Body of pancreas (tissue), 4 donors: ENCODE measurements around the gene PPARA. TPM values are rescaled to one million over a fixed set of nuclear protein-coding genes. Genes with fewer than 3 reads are reported as not detected.

Source experiments
- ATAC-seq: fragments of 150-250 bp; one replicate; pipeline ENCODE4 v1.9.1; 2016
- DNase-seq, 4 donors: peaks; one replicate each; pipeline ENCODE4 v3.0.0-alpha.2; 2019
- H3K27ac ChIP-seq, 4 donors: fragments of 200-600 bp; sonication (generic); 1 replicate in 3 of 4; 2 replicates in 1 of 4; pipeline versions ENCODE4 v1.5.1 to v1.6.1; 2016 to 2019; ENCODE audit warnings: mild to moderate bottlenecking in 1 of 4, mixed read lengths in 1 of 4, moderate library complexity in 1 of 4
- H3K27me3 ChIP-seq, 2 donors: fragments of 200-600 bp; sonication (generic); one replicate each; pipeline ENCODE4 v1.6.0; 2016; ENCODE audit warnings: mild to moderate bottlenecking in 1 of 2
- H3K36me3 ChIP-seq, 2 donors: fragments of 200-600 bp; sonication (generic); replicated peaks in 1 of 2; 2 replicates each; pipeline ENCODE4 v1.5.1; 2016; ENCODE audit warnings: low read depth in 2 of 2; ENCODE audit not compliant: insufficient read depth in 1 of 2
- H3K4me1 ChIP-seq: fragments of 200-600 bp; sonication (generic); one replicate; pipeline ENCODE4 v1.6.0; 2016
- H3K4me3 ChIP-seq, 2 donors: fragments of 200-600 bp; sonication (generic); 1 replicate in 1 of 2; 2 replicates in 1 of 2; pipeline ENCODE4 v1.5.1; 2016 to 2019
- H3K9me3 ChIP-seq, 3 donors: fragments of 200-600 bp; sonication (generic); 1 replicate in 2 of 3; 2 replicates in 1 of 3; pipeline ENCODE4 v1.5.1; 2016
- POLR2A ChIP-seq, 3 donors: fragments of 450-650 bp; IDR thresholded peaks; one replicate each; pipeline ENCODE4 v1.6.1; 2016; ENCODE audit warnings: antibody characterized with exemption in 3 of 3, mild to moderate bottlenecking in 2 of 3
- WGBS, 2 donors: methylation state at CpG; one replicate each; pipeline ENCODE4 v1.1.5; 2017; 5-methylcytosine and 5-hydroxymethylcytosine counted together
- intact Hi-C: fragments of 100-400 bp; cut with DNase I; formaldehyde crosslinking; loops from one replicate; pipeline ENCODE4 v1.15.1; 2023
- total RNA-seq, 2 donors: library from RNA; depleted of rRNA; stranded (reverse); fragments of >200 nt; gene quantifications; one replicate each; pipeline ENCODE4 v1.1.0, GENCODE V29; 2016
- TF ChIP-seq, protein P1 (sequence below), 7 experiments: fragments of 450-650 bp in 4 of 7; fragments of 200-600 bp in 3 of 7; sonication (generic) in 3 of 7; IDR thresholded peaks; one replicate each; pipeline ENCODE4 v1.5.1; 2016 to 2019; ENCODE audit warnings: antibody characterized with exemption in 7 of 7

The PPARA gene
- total RNA-seq, 2 donors from 2014 or later = 15.8 to 19.8 TPM

DNA sequence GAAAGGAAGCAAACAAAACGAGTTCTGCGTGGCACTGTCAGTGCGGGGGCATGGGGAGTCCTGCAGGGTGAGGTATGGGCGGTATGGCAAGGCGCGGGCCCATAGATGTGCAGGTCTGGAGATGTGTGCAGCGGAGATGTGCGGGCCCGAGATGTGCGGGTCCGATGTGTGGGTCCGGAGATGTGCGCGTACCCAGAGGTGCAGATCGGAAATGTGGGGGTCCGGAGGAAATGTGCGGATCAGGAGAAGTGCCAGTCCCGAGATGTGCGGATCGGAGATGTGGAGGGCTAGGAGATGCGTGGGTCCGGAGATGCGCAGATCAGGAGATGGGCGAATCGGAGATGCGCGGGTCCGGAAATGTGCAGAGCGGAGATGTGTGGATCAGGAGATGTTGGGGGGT, 63.8 kb downstream of the PPARA start:
- Histone ChIP-seq H3K4me1 (no peaks in the 10 kb centered on the region), H3K4me3 (no peak overlapping the region), H3K36me3 (peaks cover 0 to 12% of the 10 kb centered on the region in 2 donors), H3K27ac (no peak overlapping the region), H3K9me3 (peaks cover 0 to 6% (median 0%) of the 10 kb centered on the region in 3 donors), H3K27me3 (no peaks in the 10 kb centered on the region)
- no peak for ATAC-seq
- intact Hi-C loops = no loop called here
- WGBS, 2 donors = 96 to 97% methylated on average over 29 of the region's 29 CpGs
- DNase-seq = no peak
- TF ChIP-seq POLR2A (IDR thresholded peaks at IDR 0.05) = no peak
- TF ChIP-seq, protein P1, sequence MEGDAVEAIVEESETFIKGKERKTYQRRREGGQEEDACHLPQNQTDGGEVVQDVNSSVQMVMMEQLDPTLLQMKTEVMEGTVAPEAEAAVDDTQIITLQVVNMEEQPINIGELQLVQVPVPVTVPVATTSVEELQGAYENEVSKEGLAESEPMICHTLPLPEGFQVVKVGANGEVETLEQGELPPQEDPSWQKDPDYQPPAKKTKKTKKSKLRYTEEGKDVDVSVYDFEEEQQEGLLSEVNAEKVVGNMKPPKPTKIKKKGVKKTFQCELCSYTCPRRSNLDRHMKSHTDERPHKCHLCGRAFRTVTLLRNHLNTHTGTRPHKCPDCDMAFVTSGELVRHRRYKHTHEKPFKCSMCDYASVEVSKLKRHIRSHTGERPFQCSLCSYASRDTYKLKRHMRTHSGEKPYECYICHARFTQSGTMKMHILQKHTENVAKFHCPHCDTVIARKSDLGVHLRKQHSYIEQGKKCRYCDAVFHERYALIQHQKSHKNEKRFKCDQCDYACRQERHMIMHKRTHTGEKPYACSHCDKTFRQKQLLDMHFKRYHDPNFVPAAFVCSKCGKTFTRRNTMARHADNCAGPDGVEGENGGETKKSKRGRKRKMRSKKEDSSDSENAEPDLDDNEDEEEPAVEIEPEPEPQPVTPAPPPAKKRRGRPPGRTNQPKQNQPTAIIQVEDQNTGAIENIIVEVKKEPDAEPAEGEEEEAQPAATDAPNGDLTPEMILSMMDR (IDR thresholded peaks at IDR 0.05) = no peak

DNA sequence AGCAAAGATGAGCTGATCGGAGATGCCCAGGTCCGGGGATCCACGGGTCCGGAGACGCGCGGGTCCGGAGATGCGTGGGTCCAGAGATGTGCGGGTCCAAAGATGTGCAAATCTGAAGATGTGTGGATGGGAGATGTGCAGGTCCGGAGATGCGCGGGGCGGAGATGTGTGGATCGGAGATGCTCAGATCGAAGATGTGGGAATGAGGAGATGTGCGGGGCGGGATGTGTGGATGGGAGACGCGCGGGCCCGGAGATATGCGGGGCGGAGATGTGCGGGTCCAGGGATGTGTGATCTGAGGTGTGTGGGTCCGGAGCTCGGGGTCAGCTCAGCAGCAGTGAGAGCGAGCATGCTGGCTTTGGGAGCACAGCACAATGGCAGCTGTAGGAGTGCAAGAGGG, 64.3 kb downstream of the PPARA start:
- intact Hi-C loops = no loop called here
- Histone ChIP-seq H3K4me1 (no peaks in the 10 kb centered on the region), H3K27ac (no peak overlapping the region), H3K36me3 (peaks cover 0 to 12% of the 10 kb centered on the region in 2 donors), H3K9me3 (peaks cover 0 to 1% (median 0%) of the 10 kb centered on the region in 3 donors), H3K4me3 (no peak overlapping the region), H3K27me3 (no peaks in the 10 kb centered on the region)
- no peak for DNase-seq
- WGBS, 2 donors = 94 to 96% methylated on average over 28 of the region's 28 CpGs
- TF ChIP-seq, protein P1 (IDR thresholded peaks at IDR 0.05) = no peak
- no peak for TF ChIP-seq POLR2A (IDR thresholded peaks at IDR 0.05)
- ATAC-seq = no peak

DNA sequence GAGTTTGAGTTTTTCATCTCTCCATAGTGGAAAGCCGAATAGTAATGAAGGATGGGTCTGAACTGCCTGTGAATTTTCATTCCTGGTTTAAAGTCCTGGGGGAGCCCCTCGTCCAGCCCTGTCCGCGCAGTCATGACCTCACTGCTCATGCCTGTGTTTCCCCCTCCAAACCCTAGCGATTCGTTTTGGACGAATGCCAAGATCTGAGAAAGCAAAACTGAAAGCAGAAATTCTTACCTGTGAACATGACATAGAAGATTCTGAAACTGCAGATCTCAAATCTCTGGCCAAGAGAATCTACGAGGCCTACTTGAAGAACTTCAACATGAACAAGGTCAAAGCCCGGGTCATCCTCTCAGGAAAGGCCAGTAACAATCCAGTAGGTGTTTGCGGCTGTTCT, 69.3 kb downstream of the PPARA start:
- H3K4me1 ChIP-seq = no peaks in the 10 kb centered on the region
- DNase-seq (no peak), ATAC-seq (no peak)
- H3K4me3 ChIP-seq = no peak overlapping the region
- no peaks in the 10 kb centered on the region for H3K27me3 ChIP-seq
- peaks cover 0 to 15% of the 10 kb centered on the region in 2 donors for H3K36me3 ChIP-seq
- no peaks in the 10 kb centered on the region for H3K9me3 ChIP-seq
- TF ChIP-seq, protein P1 (IDR thresholded peaks at IDR 0.05) = no peak
- TF ChIP-seq POLR2A (IDR thresholded peaks at IDR 0.05) = no peak
- intact Hi-C loops = no loop called here
- WGBS, 2 donors = 75 to 76% methylated on average over 10 of the region's 10 CpGs
- no peak overlapping the region for H3K27ac ChIP-seq

DNA sequence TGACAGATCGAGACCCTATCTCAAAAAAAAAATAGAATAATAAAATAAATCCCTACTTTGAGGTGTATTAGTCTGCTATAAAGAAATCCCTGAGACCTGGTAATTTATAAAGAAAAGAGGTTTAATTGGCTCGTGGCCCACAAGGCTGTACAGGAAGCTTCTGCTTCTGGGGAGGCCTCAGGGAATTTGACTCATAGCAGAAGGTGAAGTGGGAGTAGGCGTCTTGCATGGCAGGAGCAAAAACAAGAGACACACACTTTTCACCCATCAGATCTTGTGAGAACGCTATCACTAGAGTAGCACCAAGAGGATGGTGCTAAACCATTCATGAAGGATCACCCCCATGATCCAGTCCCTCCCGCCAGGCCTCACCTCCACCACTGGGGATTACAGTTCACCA, 70.6 kb downstream of the PPARA start:
- Histone ChIP-seq H3K36me3 (peaks cover 0 to 14% of the 10 kb centered on the region in 2 donors), H3K9me3 (no peaks in the 10 kb centered on the region), H3K4me1 (no peaks in the 10 kb centered on the region), H3K27me3 (no peaks in the 10 kb centered on the region), H3K4me3 (no peak overlapping the region), H3K27ac (no peak overlapping the region)
- WGBS, 2 donors = 86 to 89% methylated on average over 5 of the region's 5 CpGs
- intact Hi-C loops = no loop called here
- no peak for ATAC-seq
- TF ChIP-seq POLR2A (IDR thresholded peaks at IDR 0.05) = no peak
- TF ChIP-seq, protein P1 (IDR thresholded peaks at IDR 0.05) = no peak
- no peak for DNase-seq
